IMR-90 (cell line): ENCODE data around the gene ANKRD6. TPM values are rescaled to one million over a fixed set of nuclear protein-coding genes. Genes with fewer than 3 reads are reported as not detected.

Experiments
- ATAC-seq: fragments of 200-7000 bp; cut with Tn5 transposase; 2 replicates; pipeline ENCODE4 v1.9.1; 2020; ENCODE audit warnings: low read depth, mild to moderate bottlenecking, moderate library complexity
- BruUV-seq: library from RNA; stranded (reverse); fragments of 400-500 nt; replicated peaks from 2 replicates; lab custom pipeline; 2021; lab: Mats Ljungman, UMichigan
- CTCF ChIA-PET: fragments of 300-600 bp; formaldehyde crosslinking; extraction: SDS; loops from one replicate; lab custom pipeline; 2021; ENCODE audit warnings: antibody characterized with exemption; lab: Yijun Ruan, JAX
- POLR2A ChIA-PET: fragments of 300-600 bp; sonication (Branson Sonifier 250); formaldehyde crosslinking; loops from one replicate; lab custom pipeline; 2022; ENCODE audit warnings: antibody characterized with exemption; ENCODE audit not compliant: unreplicated experiment; lab: Charles Lee
- DNase-seq: peaks from one replicate; pipeline ENCODE4 v3.0.0; 2013
- H2AFZ ChIP-seq: replicated peaks from 2 replicates; pipeline ENCODE3; 2013; ENCODE audit warnings: low read length, mild to moderate bottlenecking; ENCODE audit not compliant: poor library complexity
- H2AK5ac ChIP-seq: 2 replicates; pipeline ENCODE4 v1.6.1; 2013; ENCODE audit warnings: low read depth, low read length, inconsistent platforms
- H2AK9ac ChIP-seq: replicated peaks from 2 replicates; pipeline ENCODE3; 2013; ENCODE audit warnings: mild to moderate bottlenecking, low read depth, low read length, moderate library complexity; ENCODE audit not compliant: poor library complexity
- H2BK120ac ChIP-seq: 2 replicates; pipeline ENCODE4 v1.6.1; 2013; ENCODE audit warnings: low read depth, low read length, inconsistent platforms
- H2BK15ac ChIP-seq: 3 replicates; pipeline ENCODE4 v1.6.1; 2013; ENCODE audit warnings: low read depth, low read length, inconsistent platforms
- H2BK20ac ChIP-seq: 2 replicates; pipeline ENCODE4 v1.6.1; 2013; ENCODE audit warnings: low read depth, mild to moderate bottlenecking, inconsistent platforms, low read length, moderate library complexity
- H2BK5ac ChIP-seq: 2 replicates; pipeline ENCODE4 v1.6.1; 2013; ENCODE audit warnings: mild to moderate bottlenecking, low read depth, low read length, inconsistent platforms; ENCODE audit not compliant: poor library complexity, severe bottlenecking
- H3K14ac ChIP-seq: replicated peaks from 2 replicates; pipeline ENCODE4 v1.6.1; 2013; ENCODE audit warnings: low read depth, low read length, inconsistent platforms
- H3K18ac ChIP-seq: 2 replicates; pipeline ENCODE4 v1.6.1; 2013; ENCODE audit warnings: low read depth, low read length, control low read depth
- H3K23ac ChIP-seq: 2 replicates; pipeline ENCODE4 v1.6.1; 2013; ENCODE audit warnings: low read depth, low read length, inconsistent platforms
- H3K27ac ChIP-seq: 2 replicates; pipeline ENCODE4 v1.5.1; 2013; ENCODE audit warnings: mild to moderate bottlenecking, control low read depth, low read length; ENCODE audit not compliant: insufficient read depth
- H3K27me3 ChIP-seq: 2 replicates; pipeline ENCODE4 v1.6.1; 2013; ENCODE audit warnings: low read length; ENCODE audit not compliant: control insufficient read depth, insufficient read depth
- H3K36me3 ChIP-seq: 2 replicates; pipeline ENCODE4 v1.6.1; 2013; ENCODE audit warnings: low read length, mixed read lengths; ENCODE audit not compliant: control insufficient read depth, insufficient read depth
- H3K4ac ChIP-seq: 2 replicates; pipeline ENCODE4 v1.6.1; 2013; ENCODE audit warnings: low read depth, low read length, inconsistent platforms
- H3K4me1 ChIP-seq: 2 replicates; pipeline ENCODE4 v1.6.1; 2013; ENCODE audit warnings: low read length, mixed read lengths; ENCODE audit not compliant: control insufficient read depth, insufficient read depth
- H3K4me2 ChIP-seq: 2 replicates; pipeline ENCODE4 v1.6.1; 2013; ENCODE audit warnings: low read depth, mild to moderate bottlenecking, control low read depth, low read length, moderate library complexity
- H3K4me3 ChIP-seq: 2 replicates; pipeline ENCODE4 v1.5.1; 2013; ENCODE audit warnings: low read depth, mild to moderate bottlenecking, control low read depth, low read length, moderate library complexity; ENCODE audit not compliant: insufficient read depth
- H3K56ac ChIP-seq: 2 replicates; pipeline ENCODE4 v1.6.1; 2013; ENCODE audit warnings: low read length, inconsistent platforms; ENCODE audit not compliant: insufficient read depth; ENCODE audit errors: extremely low read depth
- H3K79me1 ChIP-seq, 2 experiments: 2 replicates each; pipeline ENCODE4 v1.6.1; 2013; ENCODE audit warnings: low read length in 2 of 2, inconsistent platforms in 1 of 2, low read depth in 1 of 2
- H3K9ac ChIP-seq: 2 replicates; pipeline ENCODE4 v1.6.1; 2013; ENCODE audit warnings: low read depth, low read length, control low read depth
- H3K9me1 ChIP-seq: 2 replicates; pipeline ENCODE4 v1.6.1; 2013; ENCODE audit warnings: low read length, inconsistent platforms; ENCODE audit not compliant: insufficient read depth
- H3K9me3 ChIP-seq: 2 replicates; pipeline ENCODE4 v1.6.1; 2013; ENCODE audit warnings: low read length; ENCODE audit not compliant: control insufficient read depth, insufficient read depth
- H4K20me1 ChIP-seq: 2 replicates; pipeline ENCODE4 v1.6.1; 2013; ENCODE audit warnings: low read length, inconsistent platforms; ENCODE audit not compliant: insufficient read depth
- H4K5ac ChIP-seq: 2 replicates; pipeline ENCODE4 v1.6.1; 2013; ENCODE audit warnings: mild to moderate bottlenecking, low read depth, low read length, control low read depth
- H4K8ac ChIP-seq, 2 experiments: 2 replicates each; pipeline ENCODE4 v1.6.1; 2013; ENCODE audit warnings: low read depth in 2 of 2, low read length in 2 of 2, control low read depth in 1 of 2, inconsistent platforms in 1 of 2
- H4K91ac ChIP-seq: 2 replicates; pipeline ENCODE4 v1.6.1; 2013; ENCODE audit warnings: low read depth, low read length, inconsistent platforms; ENCODE audit not compliant: insufficient read depth
- BHLHE40 ChIP-seq: fragments of 150-350 bp; IDR thresholded peaks from 2 replicates; pipeline ENCODE4 v1.6.1; 2016; ENCODE audit warnings: mild to moderate bottlenecking, low read depth, low read length
- CEBPB ChIP-seq: IDR thresholded peaks from 2 replicates; pipeline ENCODE4 v1.6.1; 2012; ENCODE audit warnings: low read depth, low read length, improper control_type of control experiment
- CHD1 ChIP-seq: IDR thresholded peaks from 2 replicates; pipeline ENCODE4 v1.6.1; 2012; ENCODE audit warnings: low read depth, low read length, improper control_type of control experiment
- CTCF ChIP-seq: conservative IDR thresholded peaks from 2 replicates; pipeline ENCODE4 v1.5.1; 2012; ENCODE audit warnings: mild to moderate bottlenecking, low read depth, low read length, improper control_type of control experiment
- ELK1 ChIP-seq: fragments of 150-350 bp; IDR thresholded peaks from 2 replicates; pipeline ENCODE4 v1.6.1; 2016; ENCODE audit warnings: low read depth, mild to moderate bottlenecking, low read length, moderate library complexity, borderline replicate concordance
- FOS ChIP-seq: fragments of 150-350 bp; IDR thresholded peaks from 2 replicates; pipeline ENCODE4 v1.6.1; 2016; ENCODE audit warnings: low read depth, low read length
- MAFK ChIP-seq: IDR thresholded peaks from 2 replicates; pipeline ENCODE4 v1.6.1; 2012; ENCODE audit warnings: low read depth, low read length, improper control_type of control experiment
- MAZ ChIP-seq: IDR thresholded peaks from 2 replicates; pipeline ENCODE4 v1.6.1; 2012; ENCODE audit warnings: low read depth, mild to moderate bottlenecking, low read length, improper control_type of control experiment, moderate library complexity, borderline replicate concordance
- MXI1 ChIP-seq: IDR thresholded peaks from 2 replicates; pipeline ENCODE4 v1.6.1; 2012; ENCODE audit warnings: low read depth, mild to moderate bottlenecking, low read length, moderate library complexity, borderline replicate concordance
- NFE2L2 ChIP-seq: fragments of 150-350 bp; IDR thresholded peaks from 2 replicates; pipeline ENCODE4 v1.6.1; 2016; ENCODE audit warnings: low read depth, mild to moderate bottlenecking, low read length
- POLR2A ChIP-seq: IDR thresholded peaks from 2 replicates; pipeline ENCODE4 v1.6.1; 2012; ENCODE audit warnings: mild to moderate bottlenecking, low read depth, low read length
- RAD21 ChIP-seq: IDR thresholded peaks from 2 replicates; pipeline ENCODE4 v1.6.1; 2012; ENCODE audit warnings: low read length, improper control_type of control experiment
- RCOR1 ChIP-seq: IDR thresholded peaks from 2 replicates; pipeline ENCODE4 v1.6.1; 2012; ENCODE audit warnings: mild to moderate bottlenecking, low read length, improper control_type of control experiment; ENCODE audit not compliant: insufficient replicate concordance
- RFX5 ChIP-seq: IDR thresholded peaks from 2 replicates; pipeline ENCODE4 v1.8.0; 2012; ENCODE audit warnings: low read depth, mild to moderate bottlenecking, low read length, moderate library complexity
- SMC3 ChIP-seq: fragments of 150-350 bp; IDR thresholded peaks from 2 replicates; pipeline ENCODE4 v1.6.1; 2016; ENCODE audit warnings: low read depth, mild to moderate bottlenecking, antibody characterized with exemption, low read length, moderate library complexity
- USF2 ChIP-seq: fragments of 150-350 bp; IDR thresholded peaks from 2 replicates; pipeline ENCODE4 v1.6.1; 2017; ENCODE audit warnings: mild to moderate bottlenecking, antibody characterized with exemption, low read length, low read depth
- WGBS, 2 experiments: methylation state at CpG; one replicate each; pipeline versions ENCODE4 v1.1.5 to v1.1.7; 2013; ENCODE audit warnings: missing lambda C conversion rate in 2 of 2; ENCODE audit not compliant: insufficient read length in 1 of 2; ENCODE audit errors: extremely low coverage in 2 of 2; 5-methylcytosine and 5-hydroxymethylcytosine counted together
- dilution Hi-C: fragments of 300-500 bp; cut with HindIII; formaldehyde crosslinking; loops from one replicate; pipeline ENCODE4 v1.14.3; 2018; ENCODE audit warnings: low sequenced_read_pairs; ENCODE audit not compliant: unreplicated experiment
- in situ Hi-C: fragments of 300-500 bp; cut with MboI; formaldehyde crosslinking; loops from 3 replicates; pipeline ENCODE4 v1.14.3; 2019; ENCODE audit warnings: low sequenced_read_pairs, inconsistent platforms, mixed read lengths
- intact Hi-C: fragments of 100-400 bp; cut with micrococcal nuclease; formaldehyde crosslinking; loops from 2 replicates; pipeline ENCODE4 v1.10.0; 2022
- polyA plus RNA-seq, 3 experiments: library from polyadenylated mRNA; depleted of rRNA; stranded (reverse); fragments of >200 nt; gene quantifications; 2 replicates each; pipeline ENCODE4 v1.2.3, GENCODE V29; 2012; ENCODE audit warnings: low replicate concordance in 1 of 3
- total RNA-seq: library from RNA; depleted of rRNA; stranded (reverse); fragments of >200 nt; gene quantifications from 2 replicates; pipeline ENCODE4 v1.2.3, GENCODE V29; 2012

ANKRD6 gene
- total and polyA plus RNA-seq, 2 of the 4 experiments (the other 2 are of a cell fraction): 0.12 to 0.18 TPM

GRCh38 chr6:89416796-89417195 lies 16.2 kb upstream of the ANKRD6 start:
- intact Hi-C loops: no loop called here
- Histone ChIP-seq H4K91ac (no peak overlapping the region), H3K23ac (no peak overlapping the region), H2BK120ac (no peak overlapping the region), H3K36me3 (no peaks in the 10 kb centered on the region), H3K4me1 (no peaks in the 10 kb centered on the region), H4K8ac (no peak overlapping the region), H3K9me1 (no peaks in the 10 kb centered on the region), H3K27me3 (peaks cover 29% of the 10 kb centered on the region), H2BK15ac (no peak overlapping the region), H2BK20ac (no peak overlapping the region), H2BK5ac (no peak overlapping the region), H2AK5ac (no peak overlapping the region), H3K79me1 (no peaks in the 10 kb centered on the region), H3K56ac (no peak overlapping the region), H3K9ac (no peak overlapping the region), H3K14ac (no peak overlapping the region), H3K4me2 (no peak overlapping the region), H4K5ac (no peak overlapping the region), H3K4ac (no peak overlapping the region), H2AFZ (no peak overlapping the region), H3K27ac (no peak overlapping the region), H3K18ac (no peak overlapping the region), H4K20me1 (no peaks in the 10 kb centered on the region), H3K9me3 (no peaks in the 10 kb centered on the region), H3K4me3 (no peak overlapping the region), H2AK9ac (no peak overlapping the region)
- no TSS peak for BruUV-seq
- ChIA-PET CTCF (no interaction called here), POLR2A (no interaction called here)
- WGBS, 2 experiments: no CpG with 5 or more reads among the region's 1 CpG
- dilution Hi-C loops: no loop called here
- in situ Hi-C loops: no loop called here
- no peak for TF ChIP-seq POLR2A
- TF ChIP-seq SMC3: no peak
- no peak for TF ChIP-seq RFX5
- TF ChIP-seq NFE2L2: no peak
- no peak for TF ChIP-seq ELK1
- no peak for TF ChIP-seq MAFK
- TF ChIP-seq CHD1: no peak
- no peak for TF ChIP-seq CTCF
- TF ChIP-seq FOS: no peak
- TF ChIP-seq RAD21: no peak
- TF ChIP-seq USF2: no peak
- no peak for TF ChIP-seq CEBPB
- no peak for TF ChIP-seq RCOR1
- no peak for TF ChIP-seq BHLHE40
- TF ChIP-seq MXI1: no peak
- no peak for TF ChIP-seq MAZ
- ATAC-seq (no peak), DNase-seq (no peak)
